OCI-LY1 (cell line): ENCODE data around the gene TBC1D8.

ENCODE experiments used
- H2AFZ ChIP-seq: fragments of 200-600 bp; sonication (generic), shearing (Covaris generic); 2 replicates; pipeline ENCODE4 v1.6.0; 2014; ENCODE audit warnings: antibody characterized with exemption, mild to moderate bottlenecking, low read length
- H3F3A ChIP-seq: fragments of 200-600 bp; sonication (generic), shearing (Covaris generic); 2 replicates; pipeline ENCODE4 v1.6.0; 2014; ENCODE audit warnings: mild to moderate bottlenecking, antibody characterized with exemption, low read length, moderate library complexity; ENCODE audit not compliant: insufficient read depth
- H3K27ac ChIP-seq: fragments of 200-600 bp; sonication (generic); 2 replicates; pipeline ENCODE4 v1.5.1; 2014; ENCODE audit warnings: low read length, mixed run types, mild to moderate bottlenecking, low read depth; ENCODE audit not compliant: poor library complexity, severe bottlenecking
- H3K27me3 ChIP-seq: fragments of 200-600 bp; sonication (generic); 2 replicates; pipeline ENCODE4 v1.6.0; 2014; ENCODE audit warnings: antibody characterized with exemption, mild to moderate bottlenecking, low read length, moderate library complexity; ENCODE audit not compliant: insufficient read depth
- H3K36me3 ChIP-seq: fragments of 200-600 bp; sonication (generic); 2 replicates; pipeline ENCODE4 v1.6.1; 2014; ENCODE audit warnings: mild to moderate bottlenecking, antibody characterized with exemption, low read length, moderate library complexity, mixed read lengths; ENCODE audit not compliant: insufficient read depth
- H3K4me1 ChIP-seq: fragments of 200-600 bp; sonication (generic); 2 replicates; pipeline ENCODE4 v1.5.1; 2014; ENCODE audit warnings: mild to moderate bottlenecking, low read length, moderate library complexity; ENCODE audit not compliant: insufficient read depth, severe bottlenecking
- H3K4me2 ChIP-seq: fragments of 200-600 bp; sonication (generic), shearing (Covaris generic); 2 replicates; pipeline ENCODE4 v1.6.1; 2014; ENCODE audit warnings: low read length
- H3K4me3 ChIP-seq: fragments of 200-600 bp; sonication (generic); 2 replicates; pipeline ENCODE4 v1.5.1; 2014; ENCODE audit warnings: low read length, low read depth, mild to moderate bottlenecking, mixed read lengths; ENCODE audit not compliant: poor library complexity, severe bottlenecking
- H3K79me2 ChIP-seq: fragments of 200-600 bp; shearing (Covaris generic); 2 replicates; pipeline ENCODE4 v1.6.1; 2016; ENCODE audit warnings: mixed run types, low read length, mixed read lengths; ENCODE audit not compliant: insufficient read depth
- H3K9ac ChIP-seq: fragments of 200-600 bp; sonication (generic), shearing (Covaris generic); 2 replicates; pipeline ENCODE4 v1.6.1; 2014; ENCODE audit warnings: mild to moderate bottlenecking, low read length, mixed read lengths
- H3K9me2 ChIP-seq: fragments of 200-600 bp; sonication (generic), shearing (Covaris generic); 2 replicates; pipeline ENCODE4 v1.6.1; 2014; ENCODE audit warnings: low read depth, mild to moderate bottlenecking, low read length, mixed read lengths
- H3K9me3 ChIP-seq: fragments of 200-600 bp; shearing (Covaris generic); 2 replicates; pipeline ENCODE4 v1.6.1; 2014; ENCODE audit warnings: low read length, mixed read lengths
- H4K20me1 ChIP-seq: fragments of 200-600 bp; sonication (generic), shearing (Covaris generic); 2 replicates; pipeline ENCODE4 v1.6.0; 2016; ENCODE audit warnings: mild to moderate bottlenecking, low read length; ENCODE audit not compliant: insufficient read depth
- EZH2 ChIP-seq: fragments of 200-600 bp; sonication (generic), shearing (Covaris generic); IDR thresholded peaks from 2 replicates; pipeline ENCODE4 v1.8.0; 2017; ENCODE audit warnings: borderline replicate concordance, mixed run types, mild to moderate bottlenecking, antibody characterized with exemption, low read length, moderate library complexity, mixed read lengths
- TF ChIP-seq, protein P1 (sequence below): fragments of 200-600 bp; sonication (generic), shearing (Covaris generic); IDR thresholded peaks from 2 replicates; pipeline ENCODE4 v1.5.1; 2017; ENCODE audit warnings: mild to moderate bottlenecking, antibody characterized with exemption, low read length, moderate library complexity, mixed read lengths

TBC1D8 gene

DNA sequence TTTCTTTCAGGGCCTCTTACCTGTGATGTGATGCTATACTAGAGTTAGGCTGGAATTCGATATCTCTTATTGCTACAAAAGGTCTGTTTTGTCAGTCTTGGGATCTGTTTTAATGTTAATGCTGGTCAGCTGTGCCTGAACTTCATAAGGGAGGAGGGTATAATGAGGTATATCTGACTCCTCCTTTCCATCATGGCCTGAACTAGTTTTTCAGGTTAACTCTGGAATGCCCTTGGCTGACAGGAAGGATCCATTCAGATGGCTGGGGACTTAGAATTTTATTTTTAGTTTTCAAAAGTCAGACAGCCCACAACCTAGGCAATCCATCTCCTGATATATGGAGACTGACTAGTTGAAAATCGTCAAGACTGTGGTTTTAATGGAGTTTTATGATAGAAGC is 35.9 kb upstream of the TBC1D8 start:
- Histone ChIP-seq H4K20me1 (no peaks in the 10 kb centered on the region), H3K4me3 (no peak overlapping the region), H3K9ac (no peak overlapping the region), H3K4me1 (no peaks in the 10 kb centered on the region), H3F3A (no peaks in the 10 kb centered on the region), H3K4me2 (no peak overlapping the region), H2AFZ (no peak overlapping the region), H3K27ac (no peak overlapping the region), H3K9me3 (0 out of 2 replicates have a peak, but pooled peaks cover 2% of the 10 kb centered on the region), H3K27me3 (no peaks in the 10 kb centered on the region), H3K36me3 (no peaks in the 10 kb centered on the region), H3K79me2 (no peaks in the 10 kb centered on the region), H3K9me2 (no peaks in the 10 kb centered on the region)
- TF ChIP-seq EZH2, result no peak
- TF ChIP-seq, protein P1, sequence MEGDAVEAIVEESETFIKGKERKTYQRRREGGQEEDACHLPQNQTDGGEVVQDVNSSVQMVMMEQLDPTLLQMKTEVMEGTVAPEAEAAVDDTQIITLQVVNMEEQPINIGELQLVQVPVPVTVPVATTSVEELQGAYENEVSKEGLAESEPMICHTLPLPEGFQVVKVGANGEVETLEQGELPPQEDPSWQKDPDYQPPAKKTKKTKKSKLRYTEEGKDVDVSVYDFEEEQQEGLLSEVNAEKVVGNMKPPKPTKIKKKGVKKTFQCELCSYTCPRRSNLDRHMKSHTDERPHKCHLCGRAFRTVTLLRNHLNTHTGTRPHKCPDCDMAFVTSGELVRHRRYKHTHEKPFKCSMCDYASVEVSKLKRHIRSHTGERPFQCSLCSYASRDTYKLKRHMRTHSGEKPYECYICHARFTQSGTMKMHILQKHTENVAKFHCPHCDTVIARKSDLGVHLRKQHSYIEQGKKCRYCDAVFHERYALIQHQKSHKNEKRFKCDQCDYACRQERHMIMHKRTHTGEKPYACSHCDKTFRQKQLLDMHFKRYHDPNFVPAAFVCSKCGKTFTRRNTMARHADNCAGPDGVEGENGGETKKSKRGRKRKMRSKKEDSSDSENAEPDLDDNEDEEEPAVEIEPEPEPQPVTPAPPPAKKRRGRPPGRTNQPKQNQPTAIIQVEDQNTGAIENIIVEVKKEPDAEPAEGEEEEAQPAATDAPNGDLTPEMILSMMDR, result no peak

DNA sequence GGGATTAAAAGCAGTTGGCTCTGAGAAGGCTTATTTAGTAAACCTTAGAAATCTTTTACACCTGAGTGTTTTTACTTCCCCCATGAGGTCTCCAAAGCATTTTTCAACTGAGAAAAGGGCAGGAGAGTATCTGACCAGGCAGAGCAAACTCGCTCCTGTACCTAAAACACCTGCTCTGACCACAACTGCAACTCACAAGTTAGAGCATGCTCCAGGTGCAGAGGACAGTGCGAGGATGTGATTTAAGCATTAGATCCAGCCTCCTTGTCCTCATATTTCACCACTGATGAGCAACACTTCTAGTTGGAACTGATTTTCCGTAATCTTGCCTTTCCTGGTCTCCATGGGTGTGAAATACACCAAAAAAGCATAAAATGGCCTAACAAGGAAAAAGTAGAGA is 34.5 kb upstream of the TBC1D8 start:
- no peak overlapping the region for H3K9ac ChIP-seq
- no peaks in the 10 kb centered on the region for H3K79me2 ChIP-seq
- H4K20me1 ChIP-seq, result no peaks in the 10 kb centered on the region
- no peaks in the 10 kb centered on the region for H3K27me3 ChIP-seq
- TF ChIP-seq EZH2, result no peak
- TF ChIP-seq, protein P1, result no peak
- H3K9me3 ChIP-seq, result 0 out of 2 replicates have a peak, but pooled peaks cover 2% of the 10 kb centered on the region
- no peak overlapping the region for H3K4me3 ChIP-seq
- H3K9me2 ChIP-seq, result no peaks in the 10 kb centered on the region
- no peak overlapping the region for H3K4me2 ChIP-seq
- no peak overlapping the region for H2AFZ ChIP-seq
- H3K36me3 ChIP-seq, result no peaks in the 10 kb centered on the region
- no peak overlapping the region for H3K27ac ChIP-seq
- no peaks in the 10 kb centered on the region for H3K4me1 ChIP-seq
- no peaks in the 10 kb centered on the region for H3F3A ChIP-seq

DNA sequence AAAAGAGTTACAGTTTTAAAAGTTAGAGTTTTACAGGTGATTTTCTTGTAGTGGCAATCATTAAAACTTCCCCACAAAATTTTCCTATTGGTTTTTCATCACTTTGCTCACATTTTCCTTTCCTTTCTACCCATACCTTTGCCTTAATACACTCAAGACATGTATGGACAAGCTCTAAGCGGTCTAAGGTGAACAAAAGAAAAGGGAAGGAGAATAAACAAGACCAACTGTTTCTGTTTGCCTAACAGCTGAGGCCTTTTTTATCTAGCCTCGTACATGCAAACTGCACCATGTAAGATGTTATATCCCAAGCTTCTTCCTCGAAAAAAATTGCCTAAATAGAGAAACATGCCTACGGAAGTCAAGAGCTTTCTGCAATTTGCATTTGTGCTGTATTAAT is 33.9 kb upstream of the TBC1D8 start:
- no peaks in the 10 kb centered on the region for H3K36me3 ChIP-seq
- H3K9me2 ChIP-seq, result no peaks in the 10 kb centered on the region
- no peak overlapping the region for H3K9ac ChIP-seq
- H2AFZ ChIP-seq, result no peak overlapping the region
- H3F3A ChIP-seq, result no peaks in the 10 kb centered on the region
- no peak overlapping the region for H3K27ac ChIP-seq
- TF ChIP-seq, protein P1, result no peak
- TF ChIP-seq EZH2, result no peak
- H3K4me1 ChIP-seq, result no peaks in the 10 kb centered on the region
- no peak overlapping the region for H3K4me2 ChIP-seq
- H3K27me3 ChIP-seq, result no peaks in the 10 kb centered on the region
- H3K4me3 ChIP-seq, result no peak overlapping the region
- no peaks in the 10 kb centered on the region for H4K20me1 ChIP-seq
- H3K79me2 ChIP-seq, result no peaks in the 10 kb centered on the region
- 0 out of 2 replicates have a peak, but pooled peaks cover 2% of the 10 kb centered on the region for H3K9me3 ChIP-seq
